Endothelial cell of umbilical vein (primary cell): Measurements from ENCODE around the gene DHRS7B. TPM values are rescaled to one million over a fixed set of nuclear protein-coding genes. Genes with fewer than 3 reads are reported as not detected.

ENCODE experiments used
- BruUV-seq: library from RNA; stranded (reverse); fragments of 400-500 nt; replicated peaks from 2 replicates; lab custom pipeline; 2021; lab: Mats Ljungman, UMichigan
- CTCF ChIA-PET: fragments of 300-600, 350-600 bp; sonication (Branson Sonifier 250); formaldehyde crosslinking; loops from one replicate; lab custom pipeline; 2021; ENCODE audit warnings: antibody characterized with exemption, inconsistent platforms; lab: Charles Lee
- POLR2A ChIA-PET: fragments of 300-600, 350-600 bp; sonication (Branson Sonifier 250); formaldehyde crosslinking; loops from one replicate; lab custom pipeline; 2021; ENCODE audit warnings: antibody characterized with exemption, inconsistent platforms; lab: Charles Lee
- DNase-seq: peaks from one replicate; pipeline ENCODE4 v3.0.0-alpha.2; 2011; ENCODE audit warnings: low read depth, low spot score
- FAIRE-seq: peaks from 2 replicates; lab custom pipeline; 2011; peaks lifted over from hg19 to GRCh38; lab: Jason Lieb, UNC
- H2AFZ ChIP-seq: 2 replicates; pipeline ENCODE4 v1.6.0; 2012; ENCODE audit warnings: low read depth, low read length, control low read depth, inconsistent platforms
- H3K27ac ChIP-seq: 2 replicates; pipeline ENCODE4 v1.5.1; 2011; ENCODE audit warnings: low read depth, mild to moderate bottlenecking, control low read depth, low read length, moderate library complexity; ENCODE audit not compliant: insufficient read depth
- H3K27me3 ChIP-seq, 2 experiments: 2 replicates each; pipeline versions ENCODE4 v1.6.0 to v1.6.1; 2011; ENCODE audit warnings: low read length in 2 of 2, mixed read lengths in 1 of 2; ENCODE audit not compliant: control insufficient read depth in 2 of 2, insufficient read depth in 2 of 2
- H3K36me3 ChIP-seq, 2 experiments: 2 replicates in 1 of 2; 3 replicates in 1 of 2; pipeline ENCODE4 v1.5.1; 2011; ENCODE audit warnings: low read length in 2 of 2, mild to moderate bottlenecking in 1 of 2, moderate library complexity in 1 of 2; ENCODE audit not compliant: control insufficient read depth in 2 of 2, insufficient read depth in 2 of 2; ENCODE audit errors: extremely low read depth in 1 of 2
- H3K4me1 ChIP-seq: 3 replicates; pipeline ENCODE4 v1.5.1; 2011; ENCODE audit warnings: mild to moderate bottlenecking, low read length; ENCODE audit not compliant: control insufficient read depth, insufficient read depth; ENCODE audit errors: extremely low read depth
- H3K4me2 ChIP-seq: 2 replicates; pipeline ENCODE4 v1.6.1; 2011; ENCODE audit warnings: low read length, control low read depth, mixed read lengths; ENCODE audit not compliant: insufficient read depth
- H3K4me3 ChIP-seq, 3 experiments: fragments of 200-600 bp in 1 of 3; sonication (generic), shearing (Covaris generic) in 1 of 3; replicated peaks in 1 of 3; 2 replicates each; pipeline ENCODE4 v1.5.1; 2011 to 2016; ENCODE audit warnings: control low read depth in 3 of 3, low read length in 3 of 3, mild to moderate bottlenecking in 2 of 3, inconsistent platforms in 1 of 3, low read depth in 1 of 3, moderate library complexity in 1 of 3; ENCODE audit not compliant: insufficient read depth in 1 of 3
- H3K79me2 ChIP-seq: 2 replicates; pipeline ENCODE4 v1.6.0; 2012; ENCODE audit warnings: low read length, inconsistent platforms; ENCODE audit not compliant: control insufficient read depth, insufficient read depth
- H3K9ac ChIP-seq: replicated peaks from 2 replicates; pipeline ENCODE3; 2011; ENCODE audit warnings: low read length, control low read depth; ENCODE audit not compliant: insufficient read depth; ENCODE audit errors: extremely low read depth
- H3K9me1 ChIP-seq: replicated peaks from 3 replicates; pipeline ENCODE4 v1.6.0; 2011; ENCODE audit warnings: mild to moderate bottlenecking, low read length; ENCODE audit not compliant: control insufficient read depth, insufficient read depth; ENCODE audit errors: extremely low read depth
- H3K9me3 ChIP-seq: replicated peaks from 2 replicates; pipeline ENCODE4 v1.5.1; 2012; ENCODE audit warnings: low read length, inconsistent platforms; ENCODE audit not compliant: control insufficient read depth, insufficient read depth
- H4K20me1 ChIP-seq: replicated peaks from 2 replicates; pipeline ENCODE3; 2011; ENCODE audit warnings: mild to moderate bottlenecking, low read length; ENCODE audit not compliant: control insufficient read depth, insufficient read depth; ENCODE audit errors: extremely low read depth
- EZH2 ChIP-seq: IDR thresholded peaks from 2 replicates; pipeline ENCODE4 v1.6.1; 2012; ENCODE audit warnings: borderline replicate concordance, low read depth, mild to moderate bottlenecking, moderate library complexity, low read length, inconsistent platforms; ENCODE audit not compliant: severe bottlenecking
- FOS ChIP-seq: IDR thresholded peaks from 2 replicates; pipeline ENCODE4 v1.6.1; 2011; ENCODE audit warnings: mild to moderate bottlenecking, low read length, moderate library complexity, borderline replicate concordance; ENCODE audit not compliant: insufficient read depth
- GATA2 ChIP-seq: IDR thresholded peaks from 2 replicates; pipeline ENCODE4 v1.7.0; 2011; ENCODE audit warnings: low read depth, mild to moderate bottlenecking, moderate library complexity, mixed read lengths, low read length; ENCODE audit not compliant: insufficient read length, insufficient read depth
- JUN ChIP-seq: IDR thresholded peaks from 2 replicates; pipeline ENCODE4 v1.6.1; 2011; ENCODE audit warnings: borderline replicate concordance, low read depth; ENCODE audit not compliant: insufficient read length, insufficient read depth
- MAX ChIP-seq: IDR thresholded peaks from 2 replicates; pipeline ENCODE4 v1.6.1; 2011; ENCODE audit not compliant: insufficient read depth, insufficient read length
- MYC ChIP-seq: IDR thresholded peaks from one replicate; pipeline ENCODE4 v1.6.1; 2011; ENCODE audit warnings: mild to moderate bottlenecking, low read depth, low read length
- POLR2A ChIP-seq: IDR thresholded peaks from 2 replicates; pipeline ENCODE4 v1.6.1; 2012; ENCODE audit warnings: low read depth, mild to moderate bottlenecking, control low read depth, low read length
- POLR2AphosphoS5 ChIP-seq: IDR thresholded peaks from 2 replicates; pipeline ENCODE4 v1.6.1; 2012; ENCODE audit warnings: low read depth, mild to moderate bottlenecking, control low read depth, low read length, moderate library complexity; ENCODE audit not compliant: insufficient read depth
- dilution Hi-C: fragments of 300-500 bp; cut with MboI; formaldehyde crosslinking; loops from one replicate; pipeline ENCODE4 v1.15.0; 2019; ENCODE audit warnings: low sequenced_read_pairs; ENCODE audit not compliant: extremely low pct_ligation_motif_present
- intact Hi-C: fragments of 100-400 bp; cut with micrococcal nuclease; formaldehyde crosslinking; loops from one replicate; pipeline ENCODE4 v1.10.0; 2022
- polyA plus RNA-seq, 4 experiments: library from polyadenylated mRNA; depleted of rRNA in 3 of 4; stranded (reverse) in 3 of 4; unstranded in 1 of 4; fragments of >200 nt; gene quantifications; 2 replicates each; pipeline versions ENCODE4 v1.2.1 to v1.2.3, GENCODE V29; 2011 to 2012; ENCODE audit warnings: missing spikeins in 1 of 4
- total RNA-seq: library from RNA; stranded (reverse); gene quantifications from 2 replicates; pipeline ENCODE4 v1.2.3, GENCODE V29; 2021

Gene DHRS7B
- total and polyA plus RNA-seq, 2 donors (not counting 3 experiments of a cell fraction or from before 2014, with no cell fraction given) = 14.0 to 28.1 TPM

GRCh38 chr17:21163101-21163500 lies 36.3 kb downstream of the DHRS7B start:
- Histone ChIP-seq H2AFZ (no peak overlapping the region), H3K27me3 (no peaks in the 10 kb centered on the region), H3K36me3 (no peaks in the 10 kb centered on the region), H3K4me2 (no peak overlapping the region), H3K27ac (no peak overlapping the region), H3K9ac (no peak overlapping the region), H4K20me1 (no peaks in the 10 kb centered on the region), H3K4me1 (peaks cover 18% of the 10 kb centered on the region), H3K9me1 (no peaks in the 10 kb centered on the region), H3K9me3 (no peaks in the 10 kb centered on the region), H3K4me3 (no peak overlapping the region), H3K79me2 (no peaks in the 10 kb centered on the region)
- no peak for TF ChIP-seq MAX
- no peak for TF ChIP-seq MYC
- no peak for TF ChIP-seq FOS
- TF ChIP-seq POLR2AphosphoS5 = no peak
- no peak for TF ChIP-seq POLR2A
- TF ChIP-seq GATA2 = no peak
- TF ChIP-seq JUN = no peak
- DNase-seq = no peak
- FAIRE-seq = no peak
- dilution Hi-C loops = no loop called here
- ChIA-PET CTCF (interaction anchor here (1.1 to 1.8 kb wide), 2 partner anchors 348 to 351 kb away, joined by 3 to 5 read pairs; no protein-coding TSS in a partner anchor), POLR2A (no interaction called here)
- intact Hi-C loops = loop anchor here (10.0 kb wide), 1 partner anchor 52 kb away; the partner anchor contains the start of gene TMEM11
- no TSS peak for BruUV-seq

GRCh38 chr17:21164216-21164615 lies 37.5 kb downstream of the DHRS7B start:
- Histone ChIP-seq H3K36me3 (no peaks in the 10 kb centered on the region), H3K9ac (no peak overlapping the region), H3K4me1 (peaks cover 18% of the 10 kb centered on the region), H3K9me1 (no peaks in the 10 kb centered on the region), H3K9me3 (no peaks in the 10 kb centered on the region), H3K27me3 (no peaks in the 10 kb centered on the region), H3K79me2 (no peaks in the 10 kb centered on the region), H4K20me1 (no peaks in the 10 kb centered on the region), H3K4me2 (no peak overlapping the region), H2AFZ (no peak overlapping the region), H3K27ac (no peak overlapping the region), H3K4me3 (no peak overlapping the region)
- ChIA-PET POLR2A (no interaction called here), CTCF (interaction anchor here (1.1 kb wide), 1 partner anchor 347 kb away, joined by 3 read pairs; no protein-coding TSS in a partner anchor)
- DNase-seq = no peak
- no peak for FAIRE-seq
- no TSS peak for BruUV-seq
- TF ChIP-seq FOS = no peak
- TF ChIP-seq MAX = no peak
- no peak for TF ChIP-seq JUN
- TF ChIP-seq POLR2AphosphoS5 = no peak
- TF ChIP-seq EZH2 = no peak
- no peak for TF ChIP-seq POLR2A
- intact Hi-C loops (loop anchor here (10.0 kb wide), 1 partner anchor 51 kb away; the partner anchor contains the start of gene TMEM11), dilution Hi-C loops (no loop called here)
